Endothelial cell of coronary artery (primary cell): ENCODE results near the gene ORAI3. TPM values are rescaled to one million over a fixed set of nuclear protein-coding genes. Genes with fewer than 3 reads are reported as not detected.

Source experiments
- total RNA-seq: library from RNA; depleted of rRNA; stranded (reverse); fragments of >200 nt; gene quantifications from 2 replicates; pipeline ENCODE4 v1.2.3, GENCODE V29; 2014

The ORAI3 gene
- total RNA-seq: 12.0 and 13.3 TPM in 2 replicates

DNA sequence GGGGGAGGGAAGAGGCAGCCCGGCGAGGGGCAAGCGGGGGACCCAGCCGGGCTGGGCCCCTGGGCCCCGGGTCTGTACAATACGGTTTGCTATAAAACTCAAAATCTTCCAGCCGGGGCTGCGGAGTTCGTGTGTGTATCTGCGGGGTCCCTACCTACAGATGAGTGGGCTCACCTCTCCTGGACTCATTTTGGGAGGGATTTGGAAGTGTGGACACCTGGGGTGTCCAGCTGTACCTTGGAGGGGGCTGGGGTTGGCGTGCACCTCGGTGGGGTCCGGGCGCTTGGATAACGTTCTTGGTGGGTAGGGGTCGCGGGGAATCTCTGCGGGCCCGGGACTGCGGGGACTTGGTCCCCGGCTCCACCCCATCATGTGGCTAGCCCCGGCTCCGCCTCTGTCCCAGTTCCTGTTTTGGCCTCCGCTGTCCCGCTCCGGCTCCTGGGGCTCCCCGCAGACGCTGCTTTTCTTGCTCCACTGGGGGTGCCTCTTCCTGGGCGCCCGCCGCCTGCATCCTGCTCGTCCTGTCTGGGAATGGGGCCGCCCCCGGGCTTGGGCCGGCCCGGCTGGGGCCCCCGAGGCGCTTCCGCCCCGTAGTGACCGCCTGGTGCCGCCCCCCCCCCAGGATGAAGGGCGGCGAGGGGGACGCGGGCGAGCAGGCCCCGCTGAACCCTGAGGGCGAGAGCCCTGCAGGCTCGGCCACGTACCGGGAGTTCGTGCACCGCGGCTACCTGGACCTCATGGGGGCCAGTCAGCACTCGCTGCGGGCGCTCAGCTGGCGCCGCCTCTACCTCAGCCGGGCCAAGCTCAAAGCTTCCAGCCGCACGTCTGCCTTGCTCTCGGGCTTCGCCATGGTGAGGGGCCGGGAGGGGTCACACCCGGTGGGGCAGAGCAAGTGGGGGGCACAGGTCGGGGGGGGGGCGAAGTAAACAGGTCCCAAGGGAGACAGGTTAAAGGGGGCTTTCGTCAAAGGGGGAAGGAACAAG, at the start of gene ORAI3:
Gene ORAI3 (plus strand): TSS at position 402 of the 983 bp plus-strand sequence. CDS start 222 bp downstream, at position 624.

DNA sequence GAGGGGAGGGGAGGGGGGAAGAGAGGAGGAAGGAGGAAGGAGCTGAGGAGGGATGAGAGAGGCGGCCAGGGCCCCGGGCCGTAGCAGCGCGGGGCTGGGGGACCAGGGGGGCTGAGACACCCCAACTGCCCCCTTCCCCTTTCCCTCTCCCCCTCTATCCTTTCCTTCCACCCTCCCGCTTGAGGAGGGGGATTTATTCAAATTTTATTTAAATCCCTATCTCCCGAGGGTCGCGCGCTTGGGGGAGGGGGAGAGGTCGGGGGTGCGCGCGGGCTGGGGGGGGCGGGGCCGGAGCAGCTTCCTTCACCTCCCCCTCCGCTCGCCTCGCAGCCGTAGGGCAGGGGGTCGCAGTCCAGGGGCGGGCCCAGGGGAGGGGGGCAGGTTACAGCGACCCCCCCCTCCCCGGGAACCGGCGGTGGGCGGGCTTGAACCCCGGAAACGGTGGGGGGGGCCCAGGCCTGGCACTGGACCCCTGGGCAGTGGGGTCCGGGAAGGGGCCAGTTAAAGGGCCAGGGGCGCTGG, 25.3 kb upstream of the ORAI3 start, which contains the start of gene FBXL19:
Gene FBXL19 (plus strand): TSS at position 19 of the 522 bp plus-strand sequence. CDS start 2,183 bp downstream, outside the sequence.

DNA sequence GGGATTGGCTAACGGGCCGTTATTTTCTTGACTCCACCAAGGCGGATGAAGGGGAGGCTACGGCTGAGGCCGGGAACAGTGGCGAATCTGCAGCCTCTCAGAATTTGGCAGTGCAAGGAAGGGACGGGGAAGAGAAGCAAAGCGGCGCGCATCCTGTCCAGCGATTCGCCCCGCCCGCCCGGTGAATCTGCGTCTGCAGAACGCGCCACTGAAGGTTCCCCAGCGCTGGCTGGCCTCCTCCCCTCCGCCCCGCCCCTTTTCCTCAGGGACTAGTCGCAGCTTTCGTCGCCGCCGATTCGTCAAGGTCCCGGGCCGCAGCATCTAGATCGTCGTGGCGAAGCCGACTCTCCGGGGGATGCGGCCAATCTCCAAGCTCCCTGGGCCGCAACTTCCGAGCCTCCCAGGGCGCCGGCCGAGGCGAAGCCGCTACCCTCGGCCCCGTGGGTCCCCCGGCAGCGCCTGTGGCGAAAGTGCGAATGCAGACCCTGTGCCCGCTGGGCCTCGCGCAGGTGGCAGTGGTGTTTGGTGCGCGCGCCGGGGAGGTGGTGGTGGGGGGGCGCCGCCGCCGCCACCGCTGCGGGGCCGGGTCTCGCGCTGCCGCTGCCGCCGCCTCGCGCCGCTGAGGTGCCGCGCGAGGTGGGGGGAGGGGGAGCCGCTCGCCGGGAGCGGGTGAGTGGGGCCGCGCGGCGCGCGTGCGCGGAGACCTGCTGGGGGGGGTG, 8.7 kb downstream of the ORAI3 start, which contains the start of gene SETD1A:
Gene SETD1A (plus strand): TSS at position 299 of the 719 bp plus-strand sequence. CDS start 978 bp downstream, outside the sequence.

DNA sequence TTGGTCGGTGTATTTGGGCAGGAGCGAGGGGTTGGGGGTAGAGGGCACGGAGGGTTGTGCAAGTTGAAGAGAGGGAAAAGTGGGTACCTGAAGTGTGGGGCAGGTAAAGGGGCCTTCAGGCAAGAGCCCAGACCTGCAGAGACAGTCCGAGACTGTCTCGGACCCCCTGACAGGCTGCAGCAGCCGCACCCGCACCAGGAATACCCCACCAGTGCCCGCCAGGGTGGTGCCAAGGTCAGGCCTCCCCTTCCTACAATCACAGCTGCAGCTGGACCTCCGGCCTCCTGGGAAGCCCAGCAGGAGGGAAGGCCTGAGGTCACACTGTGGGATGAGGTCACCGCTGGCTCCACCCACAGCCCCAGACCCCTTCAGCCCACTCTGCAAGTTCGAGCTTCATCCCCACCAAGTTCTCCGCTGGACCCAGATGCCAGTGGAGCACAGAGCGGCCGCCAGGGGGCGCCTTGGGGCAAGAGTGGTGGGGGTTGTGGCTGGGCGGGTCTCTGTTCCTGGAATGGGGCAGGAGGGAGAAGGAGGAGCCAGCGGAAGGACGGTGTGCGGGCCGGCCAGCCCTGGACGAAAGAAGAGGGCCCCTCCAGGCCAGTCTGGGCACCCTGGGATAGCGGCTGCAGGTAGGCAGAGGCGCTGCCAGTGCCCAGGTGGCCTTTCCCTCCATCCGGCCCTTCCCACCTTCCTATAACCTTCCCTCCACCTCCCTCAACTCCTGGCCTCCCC, 36.0 kb downstream of the ORAI3 start, which contains the start of gene HSD3B7:
Gene HSD3B7 (plus strand): TSS at position 539 of the 732 bp plus-strand sequence. CDS start 452 bp downstream, outside the sequence.

Other genes starting within 250 kb of the ORAI3 start
- 23.7 and 34.1 TPM in 2 replicates for gene SRCAP, start 249.9 kb upstream of the ORAI3 start, total RNA-seq
- 13.6 and 15.5 TPM in 2 replicates for gene PHKG2, start 200.6 kb upstream of the ORAI3 start, total RNA-seq
- gene CFAP119, start 187.0 kb upstream of the ORAI3 start, total RNA-seq: 1.1 and 1.8 TPM in 2 replicates
- 62.3 and 62.9 TPM in 2 replicates for gene RNF40, start 186.7 kb upstream of the ORAI3 start, total RNA-seq
- 6.2 and 8.4 TPM in 2 replicates for gene ZNF629, start 161.9 kb upstream of the ORAI3 start, total RNA-seq
- 19.8 and 26.7 TPM in 2 replicates for gene BCL7C, start 55.0 kb upstream of the ORAI3 start, total RNA-seq
- gene CTF1, start 52.5 kb upstream of the ORAI3 start, total RNA-seq: 0.09 TPM in 2 replicates
- 21.0 and 21.5 TPM in 2 replicates for gene FBXL19, start 25.5 kb upstream of the ORAI3 start, total RNA-seq
- 2.2 and 2.6 TPM in 2 replicates for gene SETD1A, start 8.7 kb downstream of the ORAI3 start, total RNA-seq
- gene HSD3B7, start 36.1 kb downstream of the ORAI3 start, total RNA-seq: 4.1 and 7.4 TPM in 2 replicates
- under 0.01 TPM in 2 replicates for gene STX1B, start 61.6 kb downstream of the ORAI3 start, total RNA-seq
- 28.2 and 30.4 TPM in 2 replicates for gene STX4, start 84.5 kb downstream of the ORAI3 start, total RNA-seq
- gene ZNF668, start 125.2 kb downstream of the ORAI3 start, total RNA-seq: 7.3 and 7.6 TPM in 2 replicates
- gene ZNF646, start 125.4 kb downstream of the ORAI3 start, total RNA-seq: 9.1 and 14.4 TPM in 2 replicates
- gene PRSS53, start 139.9 kb downstream of the ORAI3 start, total RNA-seq: 0.45 and 1.8 TPM in 2 replicates
- 58.1 and 74.6 TPM in 2 replicates for gene VKORC1, start 145.7 kb downstream of the ORAI3 start, total RNA-seq
- 15.0 and 18.7 TPM in 2 replicates for gene BCKDK, start 159.3 kb downstream of the ORAI3 start, total RNA-seq
- 32.3 and 36.2 TPM in 2 replicates for gene KAT8, start 168.6 kb downstream of the ORAI3 start, total RNA-seq
- gene PRSS8, start 186.7 kb downstream of the ORAI3 start, total RNA-seq: not detected in 2 replicates
- gene PRSS36, start 201.0 kb downstream of the ORAI3 start, total RNA-seq: 0.09 and 0.27 TPM in 2 replicates
- gene FUS, start 231.1 kb downstream of the ORAI3 start, total RNA-seq: 39.0 and 44.7 TPM in 2 replicates